Suprapubic skin (tissue), 3 donors: ENCODE measurements around the gene PAK5.

Source experiments
- CTCF ChIP-seq, 2 donors: fragments of 200-600 bp in 1 of 2; fragments of 450-650 bp in 1 of 2; sonication (generic) in 1 of 2; IDR thresholded peaks; one replicate each; pipeline ENCODE4 v1.5.1; 2016 to 2019; ENCODE audit warnings: antibody characterized with exemption in 2 of 2, mild to moderate bottlenecking in 1 of 2, moderate library complexity in 1 of 2
- POLR2AphosphoS5 ChIP-seq, 3 donors: sonication (generic); formaldehyde crosslinking; IDR thresholded peaks; one replicate each; pipeline ENCODE4 v1.6.1; 2017; ENCODE audit warnings: antibody characterized with exemption in 3 of 3

DNA sequence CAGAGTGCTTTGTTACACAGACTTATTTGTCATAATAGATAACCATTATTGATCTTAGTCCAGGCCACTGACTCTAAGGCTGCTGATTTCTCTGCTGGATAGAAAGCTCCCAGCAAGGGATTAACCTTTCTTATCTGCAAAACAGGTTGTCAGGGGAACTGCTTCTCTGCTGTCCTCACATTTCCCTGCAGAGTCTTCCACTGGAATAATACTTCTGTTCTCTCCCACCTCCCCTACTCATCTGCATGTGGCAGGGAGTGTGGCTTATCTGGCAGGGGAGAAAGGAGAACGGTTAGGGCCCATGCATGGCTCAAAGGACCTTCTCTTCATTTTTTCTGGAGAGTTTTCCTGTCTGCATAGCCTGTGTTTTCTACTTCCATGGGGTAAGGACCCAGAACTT, 238.3 kb downstream of the PAK5 start:
- TF ChIP-seq CTCF (IDR thresholded peaks at IDR 0.05) (no peak), POLR2AphosphoS5 (IDR thresholded peaks at IDR 0.05) (no peak)
